ENCODE data around the gene CETP.
"Not testable (repeated sequence)": the region's sequence is repeated elsewhere in the genome, so short reads cannot be mapped to it uniquely, and the experiment has no call there.

The CETP gene

GRCh38 chr16:56934599-56935145, 27.1 kb upstream of the CETP start:
- not testable (repeated sequence) for DNase-seq (ENCODE audit: low spot score)

DNA sequence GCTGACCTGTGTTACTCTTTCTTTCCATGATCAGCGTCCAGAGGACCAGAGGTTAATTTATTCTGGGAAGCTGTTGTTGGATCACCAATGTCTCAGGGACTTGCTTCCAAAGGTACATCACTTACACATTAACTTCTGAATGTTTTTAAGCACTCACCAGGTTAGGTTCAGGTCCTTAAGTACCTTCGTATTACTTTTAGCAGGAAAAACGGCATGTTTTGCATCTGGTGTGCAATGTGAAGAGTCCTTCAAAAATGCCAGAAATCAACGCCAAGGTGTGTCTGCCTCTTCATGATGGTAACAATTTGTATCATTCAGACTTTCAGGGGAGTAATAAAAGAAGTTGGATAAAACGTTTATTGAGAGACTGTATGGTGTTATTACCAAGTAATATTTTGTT, 26.5 kb upstream of the CETP start:
- DNase-seq (ENCODE audit: low spot score), result no peak

DNA sequence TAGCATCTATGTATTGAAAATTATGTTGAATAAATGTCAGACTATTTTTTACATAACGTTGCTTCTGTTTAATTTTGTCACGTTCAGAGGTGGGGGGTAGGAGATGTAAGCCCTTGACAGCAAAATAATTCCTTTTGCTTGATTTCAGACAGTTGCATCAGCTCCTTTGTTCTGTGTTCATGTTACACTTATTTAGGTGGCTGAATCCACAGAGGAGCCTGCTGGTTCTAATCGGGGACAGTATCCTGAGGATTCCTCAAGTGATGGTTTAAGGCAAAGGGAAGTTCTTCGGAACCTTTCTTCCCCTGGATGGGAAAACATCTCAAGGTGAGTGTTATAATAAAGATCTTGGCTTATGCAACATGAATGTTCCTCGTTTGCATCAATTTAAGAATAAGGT, 25.3 kb upstream of the CETP start:
- no peak for DNase-seq (ENCODE audit: low spot score)

- DNase-seq (ENCODE audit: low spot score), result no peak
Observed at GRCh38 chr16:56936950-56937349, 24.8 kb upstream of the CETP start.

- DNase-seq (ENCODE audit: low spot score), result peak; percentile 62
Observed at GRCh38 chr16:56938664-56939513, 22.9 kb upstream of the CETP start.

- no peak for DNase-seq (ENCODE audit: low spot score)
Observed at GRCh38 chr16:56939801-56940200, 21.9 kb upstream of the CETP start.

DNA sequence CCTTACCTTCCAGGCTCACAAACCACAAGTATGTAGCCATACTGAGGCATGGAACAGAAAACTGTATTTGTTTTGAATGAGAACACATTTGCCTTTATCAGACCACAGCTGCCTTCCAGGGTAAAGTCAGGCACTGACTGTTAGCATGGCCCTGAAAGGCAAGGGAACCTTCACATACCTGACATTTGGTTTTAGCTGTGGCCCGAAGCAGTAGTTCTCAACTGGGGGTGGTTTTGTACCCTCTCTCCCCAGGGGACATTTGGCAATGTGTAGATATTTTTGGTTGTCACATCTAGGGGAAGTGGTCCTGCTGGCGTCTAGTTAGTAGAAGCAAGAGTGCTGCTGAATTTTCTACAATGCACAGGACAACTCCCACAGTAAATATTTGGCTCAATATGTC, 20.7 kb upstream of the CETP start:
- no peak for DNase-seq (ENCODE audit: low spot score)

- DNase-seq (ENCODE audit: low spot score), result no peak
Observed at GRCh38 chr16:56941856-56942331, 19.9 kb upstream of the CETP start.

GRCh38 chr16:56943761-56944375, 17.9 kb upstream of the CETP start:
- DNase-seq (ENCODE audit: low spot score), result no peak

GRCh38 chr16:56944954-56945839, 16.6 kb upstream of the CETP start:
- DNase-seq (ENCODE audit: low spot score), result no peak

DNA sequence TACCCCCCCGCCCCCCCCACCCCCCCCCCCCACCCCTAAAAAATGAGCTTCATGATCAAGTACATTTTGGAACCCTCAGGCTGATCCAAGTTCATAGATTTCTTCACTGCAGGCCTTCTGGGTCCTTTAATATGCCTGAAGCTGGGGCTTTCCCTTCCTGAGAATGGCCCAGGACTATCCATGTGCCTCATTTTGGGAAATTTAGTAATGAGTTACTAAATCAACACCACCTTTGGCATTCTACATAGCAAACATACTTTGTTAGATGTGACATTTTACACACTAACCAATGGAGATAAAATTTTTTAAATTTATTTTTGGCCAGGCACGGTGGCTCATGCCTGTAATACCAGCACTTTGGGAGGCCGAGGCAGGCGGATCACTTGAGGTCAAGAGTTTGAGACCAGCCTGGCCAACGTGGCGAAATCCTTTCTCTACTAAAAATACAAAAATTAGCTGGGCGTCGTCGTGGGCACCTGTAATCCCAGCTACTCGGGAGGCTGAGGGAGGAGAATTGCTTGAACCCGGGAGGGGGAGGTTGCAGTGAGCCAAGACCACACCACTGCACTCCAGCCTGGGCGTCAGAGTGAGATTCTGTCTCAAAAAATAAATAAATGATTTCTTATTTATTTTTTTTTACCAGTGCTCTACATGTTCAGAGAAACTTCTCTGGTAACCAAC, 15.8 kb upstream of the CETP start:
- DNase-seq (ENCODE audit: low spot score), result no peak

DNA sequence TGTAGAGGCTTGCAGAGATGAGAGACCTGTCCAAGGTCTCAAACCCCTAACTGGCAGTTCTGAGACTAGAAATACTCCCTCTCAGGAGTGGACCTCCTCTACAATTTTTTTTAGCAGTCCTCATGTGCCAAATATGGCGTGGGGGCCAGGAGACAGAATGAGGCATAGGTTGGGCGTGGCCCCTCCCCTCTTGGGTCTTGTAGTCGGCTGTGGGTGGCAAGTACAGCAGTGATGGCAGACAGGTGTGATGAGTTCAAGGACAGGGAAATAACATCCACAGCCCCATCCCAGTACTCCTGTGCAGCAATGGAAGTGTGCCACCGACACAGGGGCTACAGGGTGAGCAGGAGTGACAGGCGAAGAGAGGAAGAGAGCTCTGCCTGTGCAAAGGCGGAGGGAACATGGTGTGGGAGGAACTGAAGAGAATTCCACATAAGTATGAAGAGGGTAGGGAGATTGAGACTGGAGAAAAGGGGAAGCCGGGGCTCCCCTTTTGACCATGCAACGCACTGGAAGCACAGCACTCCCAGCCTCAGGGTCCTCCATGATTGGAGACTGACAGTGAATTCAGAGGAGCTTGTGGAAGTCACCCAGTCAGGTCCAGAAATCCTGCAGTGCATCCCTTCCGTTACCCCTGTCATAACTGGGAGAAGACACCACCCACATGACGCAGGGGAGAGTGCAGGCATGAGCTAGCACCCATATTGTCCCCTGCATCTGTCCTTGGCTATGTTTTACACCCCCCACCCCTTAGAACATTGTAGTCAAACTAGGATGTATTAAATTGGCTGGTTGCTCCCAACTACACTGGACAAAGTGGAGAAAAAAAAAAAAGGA, 14.8 kb upstream of the CETP start:
- DNase-seq (ENCODE audit: low spot score), result no peak

DNA sequence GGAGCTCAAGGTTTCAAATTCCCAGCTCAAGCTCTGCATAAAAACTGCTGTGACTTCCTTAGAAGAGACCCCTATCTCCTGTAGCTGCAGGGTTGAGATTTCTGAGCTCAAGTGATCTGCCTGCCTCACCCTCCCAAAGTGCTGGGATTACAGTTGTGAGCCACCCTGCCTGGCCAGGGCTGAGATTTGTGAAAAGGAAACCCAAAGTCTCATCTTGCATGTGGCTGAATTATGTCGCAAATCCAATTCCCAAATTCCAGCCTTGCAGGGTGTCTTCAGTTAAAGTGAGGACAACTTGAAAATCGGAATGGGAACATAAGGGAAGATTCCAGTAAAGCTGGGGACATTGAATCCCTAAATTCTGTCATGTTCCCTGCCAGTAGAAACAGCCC, 14.2 kb upstream of the CETP start:
- DNase-seq (ENCODE audit: low spot score), result no peak

GRCh38 chr16:56948234-56948633, 13.5 kb upstream of the CETP start:
- DNase-seq (ENCODE audit: low spot score), result no peak

- DNase-seq (ENCODE audit: low spot score), result no peak
Observed at GRCh38 chr16:56950051-56950450, 11.7 kb upstream of the CETP start.

GRCh38 chr16:56950455-56950854, 11.3 kb upstream of the CETP start:
- DNase-seq (ENCODE audit: low spot score), result no peak

DNA sequence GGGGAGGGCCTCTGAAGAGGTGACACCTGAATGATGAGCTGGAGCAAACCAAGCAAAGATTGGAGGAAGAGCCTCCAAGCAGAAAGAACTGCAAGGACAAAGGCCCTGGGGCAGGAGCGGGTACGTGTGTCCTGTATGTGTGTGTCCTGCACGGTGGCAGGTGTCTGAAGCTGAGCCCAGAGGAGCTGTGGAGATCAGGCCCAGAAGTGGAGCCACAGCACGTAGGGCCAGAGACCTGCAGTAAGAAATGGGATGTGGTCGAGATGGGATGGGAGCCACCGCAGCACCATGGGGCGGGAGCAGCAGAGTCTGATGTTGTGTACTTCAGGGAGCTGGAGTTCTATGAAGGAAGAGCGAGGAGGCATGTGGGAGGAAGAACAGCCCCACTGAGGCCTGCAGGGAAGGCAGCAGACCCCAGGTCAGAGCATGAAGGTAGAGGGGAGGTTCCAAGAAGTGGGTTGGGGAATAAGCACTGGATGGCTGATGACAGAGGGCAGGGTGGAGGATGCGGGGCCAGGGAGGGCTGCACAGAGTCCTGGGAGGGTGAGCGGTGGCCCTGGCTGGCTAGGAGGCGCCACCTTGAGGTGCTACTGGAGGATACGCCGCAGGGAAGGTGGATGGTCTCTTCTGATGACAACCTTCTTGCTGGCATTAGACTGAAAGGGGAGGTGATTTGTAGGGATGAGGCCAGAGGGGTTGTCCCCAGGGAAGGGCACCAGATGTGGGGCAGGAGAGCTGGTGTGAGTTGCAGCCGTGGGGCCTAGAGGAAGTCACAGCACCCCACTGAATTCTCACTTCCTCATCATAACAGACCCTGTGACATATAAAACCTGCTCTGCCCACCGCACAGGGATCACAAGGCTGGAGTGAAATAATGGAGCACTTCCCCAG, 10.6 kb upstream of the CETP start:
- DNase-seq (ENCODE audit: low spot score), result peak; percentile 58

DNA sequence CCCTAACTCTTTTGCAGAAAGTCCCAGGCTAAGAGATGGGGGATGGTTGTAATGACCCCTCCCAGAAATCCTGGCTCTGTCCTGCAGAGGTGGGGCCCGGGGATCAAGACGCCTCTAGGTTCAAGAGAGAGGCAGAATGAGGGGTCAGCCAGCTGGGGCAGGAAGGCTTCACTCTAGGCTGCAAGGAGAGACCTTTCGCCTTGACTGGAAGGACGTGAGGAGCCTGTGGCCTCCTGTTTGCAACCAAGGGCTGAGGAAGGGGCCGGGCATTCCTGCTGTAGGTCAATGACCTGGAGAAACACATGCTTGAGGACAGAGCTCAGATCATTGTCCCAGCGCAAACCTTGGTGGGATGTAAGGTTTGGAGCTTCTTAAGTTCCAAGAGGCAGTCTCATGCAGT, 8.7 kb upstream of the CETP start:
- DNase-seq (ENCODE audit: low spot score), result no peak

GRCh38 chr16:56956076-56956475, 5.7 kb upstream of the CETP start:
- no peak for DNase-seq (ENCODE audit: low spot score)

GRCh38 chr16:56956756-56957155, 5.0 kb upstream of the CETP start:
- no peak for DNase-seq (ENCODE audit: low spot score)

Measured in CD4-positive, alpha-beta T cell treated with Interleukin-2 at 100 ng/mL for 4 hours (primary cell).